GM19463 (cell line): ENCODE data around the gene MARCKSL1.
"Not testable (repeated sequence)": the region's sequence is repeated elsewhere in the genome, so short reads cannot be mapped to it uniquely, and the experiment has no call there.

Source experiments
- ATAC-seq: cut with Tn5 transposase; IDR thresholded peaks from one replicate; pipeline ENCODE4 v1.9.1; 2021; ENCODE audit warnings: mild to moderate bottlenecking, moderate library complexity; ENCODE audit not compliant: unreplicated experiment

MARCKSL1 gene

GRCh38 chr1:32334274-32334861, 1.7 kb downstream of the MARCKSL1 start:
- ATAC-seq: no peak

GRCh38 chr1:32333251-32333963, 2.6 kb downstream of the MARCKSL1 start:
- ATAC-seq: no peak

- ATAC-seq: no peak
These were observed 3.5 kb downstream of the MARCKSL1 start for GRCh38 chr1:32332290-32333079.

- ATAC-seq: no peak
These were observed 4.5 kb downstream of the MARCKSL1 start for GRCh38 chr1:32331549-32331948.

- no peak for ATAC-seq
These were observed 5.4 kb downstream of the MARCKSL1 start for GRCh38 chr1:32330558-32331151.

- no peak for ATAC-seq
These were observed 6.0 kb downstream of the MARCKSL1 start for GRCh38 chr1:32329931-32330466.

- ATAC-seq: no peak
These were observed 8.8 kb downstream of the MARCKSL1 start for GRCh38 chr1:32327204-32327603.

GRCh38 chr1:32321712-32322291, 14.2 kb downstream of the MARCKSL1 start:
- ATAC-seq: no peak

GRCh38 chr1:32318127-32318869, 17.7 kb downstream of the MARCKSL1 start:
- ATAC-seq: no peak

GRCh38 chr1:32316903-32317277, 19.1 kb downstream of the MARCKSL1 start:
- no peak for ATAC-seq

GRCh38 chr1:32311709-32312393, 24.2 kb downstream of the MARCKSL1 start:
- ATAC-seq: no peak

- ATAC-seq: no peak
These were observed 26.1 kb downstream of the MARCKSL1 start for GRCh38 chr1:32309960-32310359.

- ATAC-seq: no peak
These were observed 28.7 kb downstream of the MARCKSL1 start for GRCh38 chr1:32307324-32307723.

GRCh38 chr1:32305310-32305709, 30.7 kb downstream of the MARCKSL1 start:
- ATAC-seq: no peak

- no peak for ATAC-seq
These were observed 31.9 kb downstream of the MARCKSL1 start for GRCh38 chr1:32303997-32304622.

- ATAC-seq: no peak
These were observed 32.7 kb downstream of the MARCKSL1 start for GRCh38 chr1:32303358-32303757.

GRCh38 chr1:32299327-32299726, 36.7 kb downstream of the MARCKSL1 start:
- ATAC-seq: no peak

GRCh38 chr1:32298211-32298610, 37.8 kb downstream of the MARCKSL1 start:
- not testable (repeated sequence) for ATAC-seq
